SK-N-SH (cell line): Measurements from ENCODE around the gene PRKAG1. TPM values are rescaled to one million over a fixed set of nuclear protein-coding genes. Genes with fewer than 3 reads are reported as not detected.
A peak's percentile ranks its signal among the peaks of the same experiment; 100 is the strongest.

Experiments
- CTCF ChIA-PET: fragments of 300-600, 350-600 bp; formaldehyde crosslinking; extraction: SDS; loops from one replicate; lab custom pipeline; 2021; lab: Yijun Ruan, JAX
- POLR2A ChIA-PET: fragments of 350-600 bp; sonication (Branson Sonifier 250); formaldehyde crosslinking; extraction: SDS; loops from one replicate; lab custom pipeline; 2020; ENCODE audit warnings: antibody characterized with exemption, inconsistent platforms; lab: Yijun Ruan, JAX
- DNase-seq: peaks from one replicate; pipeline ENCODE4 v3.0.0; 2012
- H2AFZ ChIP-seq: fragments of 200-600 bp; sonication (generic); 2 replicates; pipeline ENCODE4 v1.8.1; 2016; ENCODE audit warnings: antibody characterized with exemption, mild to moderate bottlenecking, low read depth
- H3F3A ChIP-seq: fragments of 200-600 bp; sonication (generic); replicated peaks from 2 replicates; pipeline ENCODE3; 2016; ENCODE audit warnings: antibody characterized with exemption, mild to moderate bottlenecking; ENCODE audit not compliant: insufficient read depth
- H3K27ac ChIP-seq, 2 experiments: fragments of 200-500 bp in 1 of 2; fragments of 200-600 bp in 1 of 2; sonication (Bioruptor generic) in 1 of 2; sonication (generic), shearing (Covaris generic) in 1 of 2; 2 replicates each; pipeline versions ENCODE4 v1.5.1 to v1.6.1; 2014 to 2016; ENCODE audit warnings: low read depth in 2 of 2, inconsistent platforms in 1 of 2, low read length in 1 of 2, mild to moderate bottlenecking in 1 of 2, mixed read lengths in 1 of 2
- H3K27me3 ChIP-seq: fragments of 200-600 bp; sonication (generic), shearing (Covaris generic); 2 replicates; pipeline ENCODE4 v1.6.1; 2016; ENCODE audit warnings: mixed run types; ENCODE audit not compliant: insufficient read depth
- H3K36me3 ChIP-seq, 2 experiments: fragments of 200-500 bp in 1 of 2; fragments of 200-600 bp in 1 of 2; sonication (Bioruptor generic) in 1 of 2; sonication (generic) in 1 of 2; replicated peaks in 1 of 2; 2 replicates each; pipeline versions ENCODE3 to v1.5.1; 2014 to 2016; ENCODE audit warnings: low read length in 1 of 2, mild to moderate bottlenecking in 1 of 2; ENCODE audit not compliant: insufficient read depth in 2 of 2, control insufficient read depth in 1 of 2
- H3K4me1 ChIP-seq, 2 experiments: fragments of 200-500 bp in 1 of 2; fragments of 200-600 bp in 1 of 2; sonication (Bioruptor generic) in 1 of 2; sonication (generic), shearing (Covaris generic) in 1 of 2; 2 replicates each; pipeline versions ENCODE4 v1.5.1 to v1.6.1; 2014 to 2016; ENCODE audit warnings: low read depth in 1 of 2, low read length in 1 of 2, mixed run types in 1 of 2; ENCODE audit not compliant: insufficient read depth in 2 of 2, control insufficient read depth in 1 of 2
- H3K4me2 ChIP-seq: fragments of 200-600 bp; sonication (generic), shearing (Covaris generic); 2 replicates; pipeline ENCODE4 v1.6.1; 2017; ENCODE audit warnings: mixed run types
- H3K4me3 ChIP-seq, 2 experiments: fragments of 200-500 bp in 1 of 2; fragments of 200-600 bp in 1 of 2; sonication (Bioruptor generic) in 1 of 2; sonication (generic), shearing (Covaris generic) in 1 of 2; 2 replicates each; pipeline versions ENCODE4 v1.5.1 to v1.8.1; 2014 to 2016; ENCODE audit warnings: low read depth in 2 of 2, inconsistent platforms in 1 of 2, low read length in 1 of 2, mild to moderate bottlenecking in 1 of 2, mixed read lengths in 1 of 2, moderate library complexity in 1 of 2
- H3K79me2 ChIP-seq: fragments of 200-600 bp; sonication (generic); 2 replicates; pipeline ENCODE4 v1.8.1; 2017; ENCODE audit warnings: mild to moderate bottlenecking; ENCODE audit not compliant: insufficient read depth
- H3K9ac ChIP-seq: fragments of 200-600 bp; sonication (generic); 2 replicates; pipeline ENCODE4 v1.6.1; 2017; ENCODE audit warnings: mixed run types
- H3K9me2 ChIP-seq: fragments of 200-600 bp; sonication (generic); 2 replicates; pipeline ENCODE4 v1.6.1; 2017; ENCODE audit warnings: mixed run types
- H3K9me3 ChIP-seq: fragments of 200-600 bp; sonication (generic); 2 replicates; pipeline ENCODE4 v1.6.1; 2017; ENCODE audit warnings: mixed run types, mild to moderate bottlenecking, moderate library complexity
- H4K20me1 ChIP-seq: fragments of 200-600 bp; sonication (generic); 2 replicates; pipeline ENCODE4 v1.6.1; 2017; ENCODE audit warnings: mild to moderate bottlenecking, mixed run types; ENCODE audit not compliant: insufficient read depth
- CHD2 ChIP-seq: fragments of 150-350 bp; IDR thresholded peaks from 2 replicates; pipeline ENCODE4 v1.6.1; 2018; ENCODE audit warnings: low read length; ENCODE audit not compliant: partially characterized antibody
- ELF1 ChIP-seq: IDR thresholded peaks from 2 replicates; pipeline ENCODE4 v1.4.0; 2012
- EZH2phosphoT487 ChIP-seq: fragments of 200-600 bp; sonication (generic); IDR thresholded peaks from 2 replicates; pipeline ENCODE4 v1.6.1; 2017; ENCODE audit warnings: low read depth, mixed run types, mild to moderate bottlenecking, antibody characterized with exemption, moderate library complexity, borderline replicate concordance
- FOSL2 ChIP-seq: IDR thresholded peaks from 2 replicates; pipeline ENCODE4 v1.4.0; 2012; ENCODE audit warnings: low read depth, mild to moderate bottlenecking, moderate library complexity, borderline replicate concordance
- GABPA ChIP-seq: IDR thresholded peaks from 2 replicates; pipeline ENCODE4 v1.4.0; 2012; ENCODE audit warnings: low read depth, mild to moderate bottlenecking
- JUND ChIP-seq: IDR thresholded peaks from 2 replicates; pipeline ENCODE4 v1.4.0; 2012
- RCOR1 ChIP-seq: fragments of 150-350 bp; IDR thresholded peaks from 2 replicates; pipeline ENCODE4 v1.6.1; 2017; ENCODE audit warnings: antibody characterized with exemption, low read length
- RXRA ChIP-seq: IDR thresholded peaks from 2 replicates; pipeline ENCODE4 v1.4.0; 2012; ENCODE audit warnings: low read depth, mild to moderate bottlenecking, borderline replicate concordance
- SIN3A ChIP-seq: IDR thresholded peaks from 2 replicates; pipeline ENCODE4 v1.6.1; 2012; ENCODE audit warnings: low read depth, mild to moderate bottlenecking, low read length, moderate library complexity, borderline replicate concordance
- TAF1 ChIP-seq: IDR thresholded peaks from 2 replicates; pipeline ENCODE4 v1.6.1; 2012; ENCODE audit warnings: low read depth, mild to moderate bottlenecking, low read length, moderate library complexity, borderline replicate concordance
- TCF12 ChIP-seq: IDR thresholded peaks from 2 replicates; pipeline ENCODE4 v1.4.0; 2012
- TEAD4 ChIP-seq: IDR thresholded peaks from 2 replicates; pipeline ENCODE4 v1.4.0; 2012; ENCODE audit warnings: mild to moderate bottlenecking, borderline replicate concordance; ENCODE audit not compliant: insufficient read depth
- WGBS: methylation state at CpG from one replicate; pipeline ENCODE4 v1.1.6; 2017; ENCODE audit warnings: low lambda C conversion rate; 5-methylcytosine and 5-hydroxymethylcytosine counted together
- polyA plus RNA-seq, 3 experiments: library from polyadenylated mRNA; depleted of rRNA; stranded (reverse); fragments of >200 nt; gene quantifications; 2 replicates each; pipeline ENCODE4 v1.2.3, GENCODE V29; 2012
- TF ChIP-seq, protein P1 (sequence below): IDR thresholded peaks from 2 replicates; pipeline ENCODE4 v1.4.0; 2012; ENCODE audit warnings: low read depth, borderline replicate concordance
- TF ChIP-seq, protein P2 (sequence below): IDR thresholded peaks from 2 replicates; pipeline ENCODE4 v1.6.1; 2012; ENCODE audit warnings: mild to moderate bottlenecking, low read depth, low read length, moderate library complexity
- TF ChIP-seq, protein P3 (sequence below): fragments of 200-600 bp; sonication (generic); IDR thresholded peaks from 2 replicates; pipeline ENCODE4 v1.6.1; 2017; ENCODE audit warnings: antibody characterized with exemption, mild to moderate bottlenecking, moderate library complexity
- TF ChIP-seq, protein P4 (sequence below): fragments of 150-350 bp; IDR thresholded peaks from 2 replicates; pipeline ENCODE4 v1.6.1; 2017; ENCODE audit warnings: antibody characterized with exemption, low read length, low read depth, borderline replicate concordance
- TF ChIP-seq, protein P5 (sequence below): IDR thresholded peaks from 2 replicates; pipeline ENCODE4 v1.4.0; 2012; ENCODE audit warnings: low read depth

Gene PRKAG1
- polyA plus RNA-seq, 1 of the 3 experiments (the other 2 are of a cell fraction): 75.1 TPM

DNA sequence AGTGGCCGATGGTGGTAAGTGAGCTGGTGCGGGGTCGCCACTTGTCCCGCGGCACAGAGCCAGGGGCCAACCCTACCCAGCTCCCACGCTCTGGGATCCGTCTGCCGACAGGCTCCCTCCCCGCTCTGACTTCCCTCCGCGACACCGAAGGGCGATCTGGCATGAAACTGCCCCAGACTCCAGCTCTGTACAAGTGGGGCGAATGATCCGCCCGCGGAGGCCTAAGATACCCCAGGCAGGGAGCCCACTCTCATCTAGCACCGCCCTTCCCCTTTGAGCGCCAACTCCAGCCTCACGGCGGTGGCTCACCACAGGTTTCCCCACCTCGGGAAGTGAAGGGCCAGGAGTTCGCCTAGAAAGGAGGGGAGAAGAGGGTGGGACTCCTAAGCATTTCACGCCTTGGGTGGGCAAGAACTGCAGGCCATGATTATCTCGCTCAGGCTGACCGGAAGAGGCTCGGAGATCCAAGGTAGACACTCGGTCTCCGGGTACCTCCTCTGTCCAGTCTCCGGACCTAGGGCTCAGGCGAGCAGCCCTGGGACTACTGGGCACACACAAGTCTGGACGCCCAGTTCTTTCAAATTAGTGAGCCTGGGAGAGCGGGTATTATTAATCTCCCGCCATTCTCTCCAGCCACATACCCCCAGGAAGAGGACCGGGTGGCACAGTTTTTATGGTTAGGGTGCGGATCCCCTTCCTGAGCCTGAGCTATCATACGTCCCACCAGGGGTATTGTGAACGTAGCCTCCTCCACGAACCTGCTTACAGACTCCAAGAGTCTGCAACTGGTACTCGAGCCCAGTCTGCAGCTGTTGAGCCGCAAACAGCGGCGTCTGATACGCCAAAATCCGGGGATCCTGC lies 39.6 kb downstream of the PRKAG1 start:
- CTCF ChIA-PET: interaction anchor here (0.7 to 33.0 kb wide), 24 partner anchors 4 to 183 kb away, joined by 3 to 935 read pairs (median 6); partner anchors contain the start of genes ARF3, DDN, DDX23 and WNT1
- WGBS: 15% methylated on average over 30 of the region's 45 CpGs
- TF ChIP-seq TAF1 (no peak), ELF1 (no peak), TCF12 (no peak), TEAD4 (no peak), FOSL2 (no peak), SIN3A (no peak), RXRA (no peak), JUND (no peak), CHD2 (no peak), GABPA (no peak), EZH2phosphoT487 (no peak; the same call in 1 of the 2 replicates), RCOR1 (no peak)
- TF ChIP-seq, protein P1, sequence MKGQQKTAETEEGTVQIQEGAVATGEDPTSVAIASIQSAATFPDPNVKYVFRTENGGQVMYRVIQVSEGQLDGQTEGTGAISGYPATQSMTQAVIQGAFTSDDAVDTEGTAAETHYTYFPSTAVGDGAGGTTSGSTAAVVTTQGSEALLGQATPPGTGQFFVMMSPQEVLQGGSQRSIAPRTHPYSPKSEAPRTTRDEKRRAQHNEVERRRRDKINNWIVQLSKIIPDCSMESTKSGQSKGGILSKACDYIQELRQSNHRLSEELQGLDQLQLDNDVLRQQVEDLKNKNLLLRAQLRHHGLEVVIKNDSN: no peak
- TF ChIP-seq, protein P2, sequence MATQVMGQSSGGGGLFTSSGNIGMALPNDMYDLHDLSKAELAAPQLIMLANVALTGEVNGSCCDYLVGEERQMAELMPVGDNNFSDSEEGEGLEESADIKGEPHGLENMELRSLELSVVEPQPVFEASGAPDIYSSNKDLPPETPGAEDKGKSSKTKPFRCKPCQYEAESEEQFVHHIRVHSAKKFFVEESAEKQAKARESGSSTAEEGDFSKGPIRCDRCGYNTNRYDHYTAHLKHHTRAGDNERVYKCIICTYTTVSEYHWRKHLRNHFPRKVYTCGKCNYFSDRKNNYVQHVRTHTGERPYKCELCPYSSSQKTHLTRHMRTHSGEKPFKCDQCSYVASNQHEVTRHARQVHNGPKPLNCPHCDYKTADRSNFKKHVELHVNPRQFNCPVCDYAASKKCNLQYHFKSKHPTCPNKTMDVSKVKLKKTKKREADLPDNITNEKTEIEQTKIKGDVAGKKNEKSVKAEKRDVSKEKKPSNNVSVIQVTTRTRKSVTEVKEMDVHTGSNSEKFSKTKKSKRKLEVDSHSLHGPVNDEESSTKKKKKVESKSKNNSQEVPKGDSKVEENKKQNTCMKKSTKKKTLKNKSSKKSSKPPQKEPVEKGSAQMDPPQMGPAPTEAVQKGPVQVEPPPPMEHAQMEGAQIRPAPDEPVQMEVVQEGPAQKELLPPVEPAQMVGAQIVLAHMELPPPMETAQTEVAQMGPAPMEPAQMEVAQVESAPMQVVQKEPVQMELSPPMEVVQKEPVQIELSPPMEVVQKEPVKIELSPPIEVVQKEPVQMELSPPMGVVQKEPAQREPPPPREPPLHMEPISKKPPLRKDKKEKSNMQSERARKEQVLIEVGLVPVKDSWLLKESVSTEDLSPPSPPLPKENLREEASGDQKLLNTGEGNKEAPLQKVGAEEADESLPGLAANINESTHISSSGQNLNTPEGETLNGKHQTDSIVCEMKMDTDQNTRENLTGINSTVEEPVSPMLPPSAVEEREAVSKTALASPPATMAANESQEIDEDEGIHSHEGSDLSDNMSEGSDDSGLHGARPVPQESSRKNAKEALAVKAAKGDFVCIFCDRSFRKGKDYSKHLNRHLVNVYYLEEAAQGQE: no peak
- TF ChIP-seq, protein P3, sequence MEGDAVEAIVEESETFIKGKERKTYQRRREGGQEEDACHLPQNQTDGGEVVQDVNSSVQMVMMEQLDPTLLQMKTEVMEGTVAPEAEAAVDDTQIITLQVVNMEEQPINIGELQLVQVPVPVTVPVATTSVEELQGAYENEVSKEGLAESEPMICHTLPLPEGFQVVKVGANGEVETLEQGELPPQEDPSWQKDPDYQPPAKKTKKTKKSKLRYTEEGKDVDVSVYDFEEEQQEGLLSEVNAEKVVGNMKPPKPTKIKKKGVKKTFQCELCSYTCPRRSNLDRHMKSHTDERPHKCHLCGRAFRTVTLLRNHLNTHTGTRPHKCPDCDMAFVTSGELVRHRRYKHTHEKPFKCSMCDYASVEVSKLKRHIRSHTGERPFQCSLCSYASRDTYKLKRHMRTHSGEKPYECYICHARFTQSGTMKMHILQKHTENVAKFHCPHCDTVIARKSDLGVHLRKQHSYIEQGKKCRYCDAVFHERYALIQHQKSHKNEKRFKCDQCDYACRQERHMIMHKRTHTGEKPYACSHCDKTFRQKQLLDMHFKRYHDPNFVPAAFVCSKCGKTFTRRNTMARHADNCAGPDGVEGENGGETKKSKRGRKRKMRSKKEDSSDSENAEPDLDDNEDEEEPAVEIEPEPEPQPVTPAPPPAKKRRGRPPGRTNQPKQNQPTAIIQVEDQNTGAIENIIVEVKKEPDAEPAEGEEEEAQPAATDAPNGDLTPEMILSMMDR: no peak
- TF ChIP-seq, protein P4, sequence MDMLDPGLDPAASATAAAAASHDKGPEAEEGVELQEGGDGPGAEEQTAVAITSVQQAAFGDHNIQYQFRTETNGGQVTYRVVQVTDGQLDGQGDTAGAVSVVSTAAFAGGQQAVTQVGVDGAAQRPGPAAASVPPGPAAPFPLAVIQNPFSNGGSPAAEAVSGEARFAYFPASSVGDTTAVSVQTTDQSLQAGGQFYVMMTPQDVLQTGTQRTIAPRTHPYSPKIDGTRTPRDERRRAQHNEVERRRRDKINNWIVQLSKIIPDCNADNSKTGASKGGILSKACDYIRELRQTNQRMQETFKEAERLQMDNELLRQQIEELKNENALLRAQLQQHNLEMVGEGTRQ: no peak
- TF ChIP-seq, protein P5, sequence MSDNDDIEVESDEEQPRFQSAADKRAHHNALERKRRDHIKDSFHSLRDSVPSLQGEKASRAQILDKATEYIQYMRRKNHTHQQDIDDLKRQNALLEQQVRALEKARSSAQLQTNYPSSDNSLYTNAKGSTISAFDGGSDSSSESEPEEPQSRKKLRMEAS: no peak
- TF ChIP-seq, all 33 proteins: peak for 0
- no peaks in the 10 kb centered on the region for H3K9me3 ChIP-seq
- H3K36me3 ChIP-seq: no peaks in the 10 kb centered on the region
- H3K79me2 ChIP-seq: no peaks in the 10 kb centered on the region
- peaks cover 69% of the 10 kb centered on the region for H3K27me3 ChIP-seq
- no peak for DNase-seq
- no peak overlapping the region for H3K9ac ChIP-seq
- H4K20me1 ChIP-seq: no peaks in the 10 kb centered on the region
- H3F3A ChIP-seq: no peaks in the 10 kb centered on the region
- POLR2A ChIA-PET: no interaction called here
- peaks cover 0 to 26% of the 10 kb centered on the region in 2 experiments; a peak in 1 of 4 replicates for H3K4me1 ChIP-seq
- peak overlapping the region; percentile 7 to 32; a peak in 2 of 4 replicates for H3K4me3 ChIP-seq
- H3K4me2 ChIP-seq: peak overlapping the region; percentile 65
- no peaks in the 10 kb centered on the region for H3K9me2 ChIP-seq
- no peak overlapping the region for H3K27ac ChIP-seq
- H2AFZ ChIP-seq: no peak overlapping the region; the same call in 1 of the 2 replicates
